ENCODE measurements around the gene DLST. TPM values are rescaled to one million over a fixed set of nuclear protein-coding genes. Genes with fewer than 3 reads are reported as not detected.

DLST gene
- total RNA-seq, result 69.8 TPM

GRCh38 chr14:74881431-74882102 is at the start of gene DLST:
DLST (plus strand) TSS chr14:74881916; CDS start chr14:74881954, 38 bp downstream.

DNA sequence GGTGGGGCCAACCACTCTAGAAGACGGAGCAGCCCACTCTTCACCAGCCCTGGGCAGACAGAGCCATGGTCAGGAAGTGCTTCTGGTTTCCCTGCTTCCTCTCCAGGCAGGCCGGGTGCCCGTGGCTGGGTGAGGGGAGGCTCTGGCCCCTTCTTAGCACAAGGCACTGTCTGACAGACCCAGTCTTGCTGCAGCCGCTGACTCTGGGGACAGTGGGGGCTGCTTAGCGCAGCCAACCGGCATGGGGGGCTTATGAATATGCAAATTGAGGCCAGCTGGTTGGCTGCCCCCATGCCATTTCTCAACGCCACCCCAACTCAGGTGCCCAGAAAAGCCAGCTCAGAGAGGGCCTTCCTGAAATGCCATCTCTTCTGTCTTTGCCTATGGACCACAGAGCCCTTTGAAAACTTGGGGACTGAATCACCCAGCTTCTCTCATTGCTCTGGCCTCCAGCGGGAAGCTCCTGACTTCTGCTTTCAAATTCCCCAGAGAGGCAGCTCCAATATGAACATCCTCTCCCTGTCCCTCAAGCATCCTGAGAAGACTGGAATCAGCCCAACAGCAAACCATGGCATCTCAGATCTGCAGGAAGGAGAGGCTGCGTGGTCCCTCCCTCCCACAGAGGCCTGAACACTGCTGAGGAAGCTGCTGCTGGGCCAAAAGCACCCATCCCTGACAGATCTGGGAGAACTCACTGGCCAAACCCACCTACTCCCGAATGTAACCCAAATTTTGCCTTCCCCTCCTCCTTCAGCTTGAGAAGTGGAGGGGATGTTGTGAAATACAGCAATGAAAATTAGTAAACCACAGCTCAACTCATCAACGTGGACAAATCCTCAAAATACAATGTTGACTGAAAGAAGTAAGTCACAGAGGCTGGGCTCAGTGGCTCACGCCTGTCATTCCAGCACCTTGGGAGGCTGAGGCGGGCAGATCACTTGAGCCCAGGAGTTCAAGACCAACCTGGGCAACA is 5.5 kb upstream of the DLST start, which contains the start of gene PROX2:
Gene PROX2 (minus strand): TSS at position 205 of the 973 bp plus-strand sequence. CDS start 12,311 bp downstream, outside the sequence.

DNA sequence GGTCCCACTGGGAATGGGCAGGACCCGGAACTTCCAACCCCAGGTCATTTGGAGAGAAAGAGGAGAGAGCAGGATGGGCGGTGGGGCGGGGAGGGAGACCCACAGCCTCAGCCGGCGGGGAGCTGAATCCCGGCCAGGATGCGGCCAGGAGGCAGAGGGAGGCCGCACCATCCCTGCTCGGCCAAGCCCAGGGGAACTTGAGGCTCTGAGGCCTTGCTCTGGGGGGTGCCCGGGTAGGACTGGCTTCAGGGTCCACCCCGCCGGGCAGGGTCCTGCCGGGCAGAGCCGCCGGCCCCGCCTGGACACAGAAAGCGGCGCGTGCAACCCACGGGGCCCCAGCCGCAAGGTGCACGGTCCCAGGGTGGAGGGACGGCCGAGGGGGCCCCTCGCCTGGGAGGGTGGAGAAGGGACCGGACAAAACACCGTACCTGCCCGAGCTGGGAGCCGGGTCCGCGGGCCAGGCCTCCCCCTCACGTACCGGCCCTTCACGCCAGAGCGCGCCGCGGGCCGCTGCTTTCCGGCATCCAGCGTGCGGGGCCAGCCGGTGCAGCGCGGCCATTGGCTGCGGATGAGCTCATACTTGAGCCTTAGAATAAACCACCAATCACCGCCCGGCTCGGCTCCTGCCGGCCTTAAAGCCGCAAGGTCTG is 41.2 kb downstream of the DLST start, which contains the start of gene RPS6KL1:
Gene RPS6KL1 (minus strand): TSS at position 509 of the 650 bp plus-strand sequence. CDS start 1,719 bp downstream, outside the sequence.

Other genes starting within 250 kb of the DLST start
- 30.2 TPM for gene AREL1, start 168.8 kb upstream of the DLST start, total RNA-seq
- 39.0 TPM for gene FCF1, start 168.8 kb upstream of the DLST start, total RNA-seq
- gene YLPM1, start 118.6 kb upstream of the DLST start, total RNA-seq, result 128 TPM
- not detected for gene PROX2, start 5.8 kb upstream of the DLST start, total RNA-seq
- gene RPS6KL1, start 41.3 kb downstream of the DLST start, total RNA-seq, result 32.7 TPM
- gene PGF, start 73.7 kb downstream of the DLST start, total RNA-seq, result 11.8 TPM
- gene EIF2B2, start 121.0 kb downstream of the DLST start, total RNA-seq, result 37.4 TPM
- gene MLH3, start 169.6 kb downstream of the DLST start, total RNA-seq, result 70.8 TPM
- gene ACYP1, start 182.1 kb downstream of the DLST start, total RNA-seq, result 31.5 TPM
- gene ZC2HC1C, start 187.7 kb downstream of the DLST start, total RNA-seq, result 2.5 TPM
- 80.5 TPM for gene NEK9, start 245.1 kb downstream of the DLST start, total RNA-seq